ENCODE results near the gene UGT1A6. TPM values are rescaled to one million over a fixed set of nuclear protein-coding genes. Genes with fewer than 3 reads are reported as not detected.
"Not testable (repeated sequence)": the region's sequence is repeated elsewhere in the genome, so short reads cannot be mapped to it uniquely, and the experiment has no call there.

Gene UGT1A6
- total RNA-seq, 1 donor from 2014 or later: not detected

GRCh38 chr2:233655043-233655442 lies 37.6 kb upstream of the UGT1A6 start:
- TF ChIP-seq CTCF (conservative IDR thresholded peaks at IDR 0.05): no peak
- H3K36me3 Mint-ChIP-seq (ENCODE audit: low read depth): no peaks in the 10 kb centered on the region
- H3K27ac Mint-ChIP-seq (ENCODE audit: unreplicated experiment): no peak overlapping the region
- no peaks in the 10 kb centered on the region for H3K4me1 Mint-ChIP-seq
- no peaks in the 10 kb centered on the region for H3K9me3 Mint-ChIP-seq
- DNase-seq (ENCODE audit: low read depth, low spot score): no peak
- no peak overlapping the region for H3K4me3 Mint-ChIP-seq
- H3K27me3 Mint-ChIP-seq (ENCODE audit: low read depth): peaks cover 9% of the 10 kb centered on the region

GRCh38 chr2:233655943-233656342 lies 36.7 kb upstream of the UGT1A6 start:
- not testable (repeated sequence) for DNase-seq (ENCODE audit: low read depth, low spot score); H3K27ac Mint-ChIP-seq (ENCODE audit: unreplicated experiment); H3K9me3 Mint-ChIP-seq; H3K4me1 Mint-ChIP-seq; H3K4me3 Mint-ChIP-seq; H3K36me3 Mint-ChIP-seq (ENCODE audit: low read depth)
- peaks cover 13% of the 10 kb centered on the region for H3K27me3 Mint-ChIP-seq (ENCODE audit: low read depth)

- Mint-ChIP-seq H3K27ac (ENCODE audit: unreplicated experiment) (no peak overlapping the region), H3K36me3 (ENCODE audit: low read depth) (no peaks in the 10 kb centered on the region), H3K4me1 (no peaks in the 10 kb centered on the region), H3K27me3 (ENCODE audit: low read depth) (peaks cover 13% of the 10 kb centered on the region), H3K9me3 (no peaks in the 10 kb centered on the region), H3K4me3 (no peak overlapping the region)
- TF ChIP-seq CTCF (conservative IDR thresholded peaks at IDR 0.05): no peak
- no peak for DNase-seq (ENCODE audit: low read depth, low spot score)
These were observed 36.2 kb upstream of the UGT1A6 start for GRCh38 chr2:233656443-233656842.

- no peak for TF ChIP-seq CTCF (conservative IDR thresholded peaks at IDR 0.05)
- no peaks in the 10 kb centered on the region for H3K36me3 Mint-ChIP-seq (ENCODE audit: low read depth)
- peaks cover 16% of the 10 kb centered on the region for H3K27me3 Mint-ChIP-seq (ENCODE audit: low read depth)
These were observed 34.1 kb upstream of the UGT1A6 start for GRCh38 chr2:233658610-233659009.

GRCh38 chr2:233663911-233664310 lies 28.8 kb upstream of the UGT1A6 start:
- no peak for DNase-seq (ENCODE audit: low read depth, low spot score)
- Mint-ChIP-seq H3K9me3 (peaks cover 6% of the 10 kb centered on the region), H3K27me3 (ENCODE audit: low read depth) (peaks cover 16% of the 10 kb centered on the region), H3K4me3 (no peak overlapping the region), H3K36me3 (ENCODE audit: low read depth) (no peaks in the 10 kb centered on the region), H3K27ac (ENCODE audit: unreplicated experiment) (no peak overlapping the region), H3K4me1 (no peaks in the 10 kb centered on the region)
- no peak for TF ChIP-seq CTCF (conservative IDR thresholded peaks at IDR 0.05)

More at GRCh38 chr2:233658610-233659009, 34.1 kb upstream of the UGT1A6 start:
- Mint-ChIP-seq H3K9me3 (peaks cover 2% of the 10 kb centered on the region), H3K4me1 (no peaks in the 10 kb centered on the region), H3K27ac (ENCODE audit: unreplicated experiment) (no peak overlapping the region), H3K4me3 (no peak overlapping the region)
- no peak for DNase-seq (ENCODE audit: low read depth, low spot score)

- Mint-ChIP-seq H3K27me3 (ENCODE audit: low read depth) (no peaks in the 10 kb centered on the region), H3K36me3 (ENCODE audit: low read depth) (no peaks in the 10 kb centered on the region), H3K9me3 (peaks cover 4% of the 10 kb centered on the region), H3K4me3 (no peak overlapping the region), H3K27ac (ENCODE audit: unreplicated experiment) (no peak overlapping the region), H3K4me1 (no peaks in the 10 kb centered on the region)
- TF ChIP-seq CTCF (conservative IDR thresholded peaks at IDR 0.05): no peak
- DNase-seq (ENCODE audit: low read depth, low spot score): no peak
These were observed 24.0 kb upstream of the UGT1A6 start for GRCh38 chr2:233668605-233669260.

All from neural crest cell (in vitro differentiated cells).